ENCODE measurements around the gene SMCO4.
"Not testable (repeated sequence)": the region's sequence is repeated elsewhere in the genome, so short reads cannot be mapped to it uniquely, and the experiment has no call there.

SMCO4 gene

DNA sequence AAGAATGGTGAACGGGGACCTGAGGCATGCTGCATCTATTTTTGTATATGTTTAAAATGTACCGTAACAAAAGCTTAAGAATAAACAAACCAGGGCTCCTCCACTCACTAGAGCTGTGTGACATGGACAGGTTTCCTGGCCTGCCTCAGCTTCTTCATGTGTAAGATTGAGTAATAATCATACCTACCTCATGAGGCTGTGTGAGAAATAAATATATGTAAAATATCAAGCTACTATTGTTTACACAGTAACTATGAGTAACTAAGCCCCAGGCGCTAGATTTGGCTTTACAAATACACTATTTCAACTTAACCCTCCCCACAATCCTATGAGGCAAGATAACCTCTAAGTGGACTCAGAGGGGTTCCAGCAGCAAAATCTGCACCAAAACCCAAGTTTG, 66.4 kb downstream of the SMCO4 start:
- no peak for DNase-seq (ENCODE audit: low spot score)

DNA sequence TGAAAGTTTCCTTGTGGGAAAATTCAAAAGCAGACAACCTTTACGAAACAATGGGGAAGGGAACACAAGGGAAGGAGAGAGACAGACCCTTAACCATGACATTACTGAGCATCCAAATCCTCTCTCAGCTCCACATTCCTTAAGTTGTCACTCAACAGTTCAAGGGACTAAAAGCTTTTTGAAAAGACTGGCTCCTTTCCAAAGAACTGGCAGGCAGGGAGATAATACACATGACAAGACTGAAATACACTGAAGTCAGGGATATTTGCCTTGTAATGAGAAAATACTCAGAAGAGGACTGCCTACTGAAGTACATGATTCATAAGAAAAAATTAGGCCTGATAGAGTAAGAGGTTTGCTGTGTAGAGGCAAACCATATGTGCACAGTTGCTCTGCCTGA, 69.1 kb downstream of the SMCO4 start:
- no peak for DNase-seq (ENCODE audit: low spot score)

- no peak for DNase-seq (ENCODE audit: low spot score)
Measured at GRCh38 chr11:93468290-93468689, 74.9 kb downstream of the SMCO4 start.

- no peak for DNase-seq (ENCODE audit: low spot score)
Measured at GRCh38 chr11:93467054-93467453, 76.1 kb downstream of the SMCO4 start.

DNA sequence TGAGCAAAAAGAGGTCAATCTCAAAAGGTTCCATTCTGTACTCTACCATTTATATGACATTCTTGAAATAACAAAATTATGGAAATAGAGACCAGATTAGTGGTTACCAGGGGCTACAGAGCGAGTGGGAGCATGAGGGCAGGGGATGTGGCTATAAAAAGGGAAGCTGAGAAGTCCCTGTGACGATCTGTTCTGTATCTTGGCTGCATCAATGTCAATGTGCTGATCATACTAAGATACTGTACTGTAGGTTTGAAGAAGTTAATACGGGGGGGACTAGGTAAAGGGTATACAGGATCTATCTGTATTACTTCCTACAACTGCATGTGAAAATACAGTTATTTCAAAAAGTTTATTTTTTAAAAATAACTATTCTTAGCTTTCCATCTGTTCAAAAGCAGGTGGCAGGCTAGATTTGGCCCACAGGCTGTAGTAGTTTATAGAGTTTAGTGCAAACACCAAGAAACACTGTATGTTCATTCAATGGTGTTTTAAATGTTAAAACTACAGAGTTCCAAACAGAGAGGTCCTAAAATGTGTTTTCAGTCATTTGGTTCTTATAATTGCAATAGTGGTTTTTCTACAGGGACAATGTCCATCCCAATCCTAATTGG, 78.2 kb downstream of the SMCO4 start:
- no peak for DNase-seq (ENCODE audit: low spot score)

DNA sequence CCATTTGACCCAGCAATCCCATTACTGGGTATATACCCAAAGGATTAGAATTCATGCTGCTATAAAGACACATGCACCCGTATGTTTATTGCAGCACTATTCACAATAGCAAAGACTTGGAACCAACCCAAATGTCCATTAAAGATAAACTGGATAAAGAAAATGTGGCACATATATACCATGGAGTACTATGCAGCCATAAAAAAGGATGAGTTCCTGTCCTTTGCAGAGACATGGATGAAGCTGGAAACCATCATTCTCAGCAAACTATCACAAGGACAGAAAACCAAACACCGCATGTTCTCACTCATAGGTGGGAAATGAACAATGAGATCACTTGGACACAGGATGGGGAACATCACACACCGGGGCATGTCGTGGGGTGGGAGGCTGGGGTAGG, 79.5 kb downstream of the SMCO4 start:
- not testable (repeated sequence) for DNase-seq (ENCODE audit: low spot score)

GRCh38 chr11:93458286-93458685, 84.9 kb downstream of the SMCO4 start:
- DNase-seq (ENCODE audit: low spot score) = no peak

DNA sequence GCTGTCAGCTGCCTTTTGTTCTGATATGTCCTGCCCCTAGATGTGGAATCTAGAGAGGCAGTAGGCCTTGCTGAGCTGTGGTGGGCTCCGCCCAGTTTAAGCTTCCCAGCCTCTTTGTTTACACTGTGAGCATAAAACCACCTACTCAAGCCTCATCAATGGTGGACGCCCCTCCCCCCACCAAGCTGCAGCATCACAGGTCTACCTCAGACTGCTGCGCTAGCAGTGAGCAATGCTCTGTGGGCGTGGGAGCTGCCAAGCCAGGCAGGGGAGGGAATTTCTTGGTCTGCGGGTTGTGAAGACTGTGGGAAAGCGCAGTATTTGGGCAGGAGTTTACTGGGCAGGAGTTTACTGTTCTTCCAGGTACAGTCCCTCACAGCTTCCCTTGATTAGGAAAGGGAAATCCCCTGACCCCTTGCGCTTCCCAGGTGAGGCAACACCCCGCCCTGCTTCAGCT, 98.5 kb downstream of the SMCO4 start:
- peak; percentile 30 for DNase-seq (ENCODE audit: low spot score)

DNA sequence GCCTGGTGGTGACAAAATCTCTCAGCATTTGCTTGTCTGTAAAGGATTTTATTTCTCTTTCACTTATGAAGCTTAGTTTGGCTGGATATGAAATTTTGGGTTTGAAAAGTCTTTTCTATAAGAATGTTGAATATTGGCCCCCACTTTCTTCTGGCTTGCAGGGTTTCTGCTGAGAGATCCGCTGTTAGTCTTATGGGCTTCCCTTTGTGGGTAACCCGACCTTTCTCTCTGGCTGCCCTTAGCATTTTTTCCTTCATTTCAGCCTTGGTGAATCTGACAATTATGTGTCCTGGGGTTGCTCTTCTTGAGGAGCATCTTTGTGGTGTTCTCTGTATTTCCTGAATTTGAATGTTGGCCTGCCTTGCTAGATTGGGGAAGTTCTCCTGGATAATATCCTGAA, 100.0 kb downstream of the SMCO4 start:
- DNase-seq (ENCODE audit: low spot score) = not testable (repeated sequence)

- DNase-seq (ENCODE audit: low spot score) = no peak
Measured at GRCh38 chr11:93432247-93432646, 110.9 kb downstream of the SMCO4 start.

Data from left forelimb (tissue), 1 donor.